GM12892 (cell line): ENCODE measurements around the gene NUCB1.

Source experiments
- POLR2A ChIP-seq: IDR thresholded peaks from 2 replicates; pipeline ENCODE4 v1.6.1; 2011; ENCODE audit warnings: low read depth, low read length, control low read depth
- POLR2AphosphoS5 ChIP-seq: IDR thresholded peaks from 2 replicates; pipeline ENCODE4 v1.6.1; 2011; ENCODE audit warnings: low read depth, low read length, control low read depth

- TF ChIP-seq POLR2A = no peak
- no peak for TF ChIP-seq POLR2AphosphoS5
Measured at GRCh38 chr19:48867123-48867745, 32.9 kb upstream of the NUCB1 start.
